Measurements from ENCODE around the gene RBMS3. TPM values are rescaled to one million over a fixed set of nuclear protein-coding genes. Genes with fewer than 3 reads are reported as not detected.

RBMS3 gene
- total and polyA plus RNA-seq, 2 of the 8 experiments (the other 6 are each of a cell fraction or from before 2014, with no cell fraction given) = 3.7 to 6.9 TPM

DNA sequence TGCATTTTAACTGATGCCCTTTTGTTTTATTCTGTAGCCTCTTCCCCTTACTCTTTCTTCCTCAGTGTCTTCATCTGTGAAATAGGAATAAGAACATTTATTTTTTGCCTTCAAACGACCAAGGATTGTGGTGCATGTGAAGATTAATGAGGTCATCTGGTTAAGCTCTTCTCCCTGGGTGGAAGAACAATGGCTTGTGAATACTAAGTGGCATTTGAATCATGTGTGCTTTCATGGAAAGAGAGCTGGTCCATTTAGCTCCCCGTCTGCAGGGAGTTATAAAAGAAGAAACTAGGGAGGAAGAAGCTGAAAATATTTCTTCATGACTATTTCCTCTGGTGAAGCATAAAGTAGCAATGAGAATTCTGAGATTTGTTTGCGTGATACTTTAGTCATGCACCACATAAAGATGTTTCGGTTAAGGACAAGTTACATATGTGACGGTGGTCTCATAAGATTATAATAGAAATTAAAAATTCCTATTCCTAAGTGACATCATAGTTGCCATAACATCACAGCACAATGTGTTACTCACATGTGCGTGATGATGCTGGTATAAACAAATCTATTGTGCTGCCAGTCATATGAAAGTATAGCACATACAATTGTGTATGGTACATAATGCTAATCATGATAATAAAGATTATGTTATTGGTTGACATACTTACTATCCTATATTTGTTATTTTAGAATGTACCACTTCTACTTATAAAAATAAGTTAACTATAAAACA is 374.3 kb downstream of the RBMS3 start:
- Histone ChIP-seq H2AK5ac (ENCODE audit: low read depth, low read length) (no peak overlapping the region), H2AFZ (ENCODE audit: low read length) (0 out of 2 replicates have a peak overlapping the region, but pooled peaks have one; percentile 42), H3K4me3 (ENCODE audit: extremely low read depth in 1 of 4, insufficient read depth in 2 of 4, low read depth in 3 of 4, low read length in 4 of 4) (no peak overlapping the region), H3K27me3 (replicated peaks in 1 of 4; ENCODE audit: control insufficient read depth in 3 of 4, extremely low read depth in 1 of 4, insufficient read depth in 3 of 4, low read length in 3 of 4) (no peaks in the 10 kb centered on the region), H2BK120ac (replicated peaks; ENCODE audit: low read depth, low read length) (no peak overlapping the region), H3K9ac (replicated peaks in 1 of 4; ENCODE audit: extremely low read depth in 1 of 4, low read depth in 3 of 4, low read length in 3 of 4) (no peak overlapping the region), H2BK20ac (ENCODE audit: low read length) (no peak overlapping the region), H3K4me1 (replicated peaks in 1 of 4; ENCODE audit: control insufficient read depth in 3 of 4, insufficient read depth in 4 of 4, low read length in 3 of 4) (no peaks in the 10 kb centered on the region), H4K91ac (replicated peaks; ENCODE audit: insufficient read length, low read length) (no peak overlapping the region), H3K56ac (replicated peaks; ENCODE audit: insufficient read length, low read depth, low read length) (no peak overlapping the region), H3K23ac (ENCODE audit: insufficient read length) (no peak overlapping the region), H3K23me2 (ENCODE audit: low read depth, low read length) (no peaks in the 10 kb centered on the region), H3K79me2 (ENCODE audit: control insufficient read depth in 1 of 2, insufficient read depth in 2 of 2, low read length in 2 of 2) (no peaks in the 10 kb centered on the region), H4K8ac (ENCODE audit: extremely low read depth, insufficient read depth, low read length) (no peak overlapping the region), H3K27ac (ENCODE audit: low read depth, low read length) (no peak overlapping the region), H3K79me1 (ENCODE audit: low read depth, low read length) (no peaks in the 10 kb centered on the region), H3K18ac (ENCODE audit: extremely low read depth, low read length) (no peak overlapping the region), H3K4ac (replicated peaks; ENCODE audit: insufficient read length, low read depth, low read length) (no peak overlapping the region), H2BK15ac (ENCODE audit: low read length) (no peak overlapping the region), H3K36me3 (ENCODE audit: control insufficient read depth in 2 of 4, insufficient read depth in 4 of 4, low read length in 3 of 4) (no peaks in the 10 kb centered on the region), H3K14ac (ENCODE audit: insufficient read length) (no peak overlapping the region), H4K5ac (ENCODE audit: insufficient read length, low read depth, low read length) (no peak overlapping the region), H2BK12ac (ENCODE audit: low read depth, low read length) (no peak overlapping the region), H4K20me1 (replicated peaks in 1 of 2; ENCODE audit: control insufficient read depth in 1 of 2, insufficient read depth in 2 of 2, low read length in 2 of 2) (no peaks in the 10 kb centered on the region), H3K9me3 (ENCODE audit: insufficient read depth in 2 of 2, low read depth in 1 of 2, low read length in 1 of 2) (no peaks in the 10 kb centered on the region), H2BK5ac (ENCODE audit: low read depth, low read length) (no peak overlapping the region), H3K4me2 (ENCODE audit: insufficient read depth in 1 of 2, low read depth in 2 of 2, low read length in 2 of 2) (no peak overlapping the region)
- ChIA-PET POLR2A (ENCODE audit: partially characterized antibody) (no interaction called here), CTCF (ENCODE audit: partially characterized antibody) (interaction anchor here (0.6 to 1.2 kb wide), 3 partner anchors 14 to 119 kb away, joined by 3 read pairs; no protein-coding TSS in a partner anchor)
- FAIRE-seq (peak; percentile 7), DNase-seq (ENCODE audit: low read depth in 1 of 2, low spot score in 2 of 2) (no peak)
- no peak for TF ChIP-seq CTCF (IDR thresholded peaks at IDR 0.05; ENCODE audit: control extremely low read depth in 1 of 3, insufficient read depth in 1 of 3, low read depth in 1 of 3, low read length in 3 of 3)
- no peak for TF ChIP-seq EGR1 (IDR thresholded peaks at IDR 0.05; ENCODE audit: borderline replicate concordance, low read depth, low read length)
- no peak for TF ChIP-seq CBX8 (IDR thresholded peaks at IDR 0.05; ENCODE audit: borderline replicate concordance, low read depth, low read length)
- WGBS, 2 experiments (ENCODE audit: extremely low coverage in 1 of 2, insufficient coverage in 1 of 2, insufficient read length in 1 of 2, insufficient replicate concordance in 2 of 2, low coverage in 1 of 2, low lambda C conversion rate in 2 of 2, missing lambda C conversion rate in 1 of 2) = 78% methylated on average over 6 of the region's 6 CpGs; no CpG with 5 or more reads in 1 of the 2 experiments
